Colonic mucosa (tissue), 4 donors: Measurements from ENCODE around the gene FUT8. TPM values are rescaled to one million over a fixed set of nuclear protein-coding genes. Genes with fewer than 3 reads are reported as not detected.

ENCODE experiments used
- DNase-seq: peaks from one replicate; pipeline ENCODE4 v3.0.0-alpha.2; 2020
- H3K27ac ChIP-seq: fragments of 200-600 bp; one replicate; pipeline ENCODE4 v1.8.0; 2021
- H3K27me3 ChIP-seq: fragments of 200-600 bp; one replicate; pipeline ENCODE4 v1.8.0; 2021
- H3K36me3 ChIP-seq: fragments of 200-600 bp; one replicate; pipeline ENCODE4 v1.8.0; 2021
- H3K4me1 ChIP-seq: fragments of 200-600 bp; one replicate; pipeline ENCODE4 v1.8.0; 2021; ENCODE audit warnings: mild to moderate bottlenecking
- H3K4me3 ChIP-seq: fragments of 200-600 bp; one replicate; pipeline ENCODE4 v1.8.0; 2021
- H3K9ac ChIP-seq, 2 donors: one replicate each; pipeline ENCODE4 v1.7.0; 2013; ENCODE audit warnings: control low read depth in 2 of 2, low read depth in 2 of 2, low read length in 2 of 2
- H3K9me3 ChIP-seq: fragments of 200-600 bp; one replicate; pipeline ENCODE4 v1.8.0; 2021
- intact Hi-C: fragments of 100-400 bp; cut with DNase I; formaldehyde crosslinking; loops from one replicate; pipeline ENCODE4 v1.14.1; 2022
- total RNA-seq, 2 donors: library from RNA; stranded (reverse); fragmentation: NEBNext Ultra II Directional in 1 of 2; extraction: Animal tissue kit (Norgen Biotek cat#: 25700) in 1 of 2; gene quantifications; one replicate each; pipeline ENCODE4 v1.2.1, GENCODE V29; 2021
- TF ChIP-seq, protein P1 (sequence below): fragments of 200-600 bp; IDR thresholded peaks from one replicate; pipeline ENCODE4 v1.8.0; 2022; ENCODE audit warnings: antibody characterized with exemption, mild to moderate bottlenecking
- donor health status: healthy.
- donor health status: DM: no; HTN: no; CAD: no.
- donor health status: DM: no; HTN: no; CAD: no.

The FUT8 gene
- total RNA-seq, 2 donors from 2014 or later = 28.8 to 37.2 TPM

DNA sequence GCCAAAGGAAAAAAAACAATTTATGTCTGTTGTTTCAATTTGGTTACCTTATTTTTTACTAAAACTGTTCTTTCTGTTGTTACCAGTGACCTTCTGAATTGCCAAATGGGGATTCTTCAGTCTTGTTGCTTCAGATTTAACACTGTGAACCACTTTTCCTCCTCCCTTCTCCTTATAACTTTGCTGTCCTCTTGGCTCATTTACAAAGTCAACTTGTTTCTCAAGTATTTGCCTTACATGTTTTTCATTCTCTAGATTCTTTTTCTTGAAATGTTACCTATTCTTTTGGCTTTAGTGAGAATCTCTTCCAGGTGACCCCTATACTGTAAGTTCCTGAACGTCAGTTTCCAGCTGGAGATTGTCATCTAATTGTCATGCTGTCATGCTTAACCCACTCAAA lies 19.4 kb downstream of the FUT8 start:
- Histone ChIP-seq H3K4me1 (no peaks in the 10 kb centered on the region), H3K27me3 (no peaks in the 10 kb centered on the region), H3K9me3 (no peaks in the 10 kb centered on the region), H3K9ac (no peak overlapping the region), H3K4me3 (no peak overlapping the region), H3K36me3 (no peaks in the 10 kb centered on the region), H3K27ac (no peak overlapping the region)
- TF ChIP-seq, protein P1, sequence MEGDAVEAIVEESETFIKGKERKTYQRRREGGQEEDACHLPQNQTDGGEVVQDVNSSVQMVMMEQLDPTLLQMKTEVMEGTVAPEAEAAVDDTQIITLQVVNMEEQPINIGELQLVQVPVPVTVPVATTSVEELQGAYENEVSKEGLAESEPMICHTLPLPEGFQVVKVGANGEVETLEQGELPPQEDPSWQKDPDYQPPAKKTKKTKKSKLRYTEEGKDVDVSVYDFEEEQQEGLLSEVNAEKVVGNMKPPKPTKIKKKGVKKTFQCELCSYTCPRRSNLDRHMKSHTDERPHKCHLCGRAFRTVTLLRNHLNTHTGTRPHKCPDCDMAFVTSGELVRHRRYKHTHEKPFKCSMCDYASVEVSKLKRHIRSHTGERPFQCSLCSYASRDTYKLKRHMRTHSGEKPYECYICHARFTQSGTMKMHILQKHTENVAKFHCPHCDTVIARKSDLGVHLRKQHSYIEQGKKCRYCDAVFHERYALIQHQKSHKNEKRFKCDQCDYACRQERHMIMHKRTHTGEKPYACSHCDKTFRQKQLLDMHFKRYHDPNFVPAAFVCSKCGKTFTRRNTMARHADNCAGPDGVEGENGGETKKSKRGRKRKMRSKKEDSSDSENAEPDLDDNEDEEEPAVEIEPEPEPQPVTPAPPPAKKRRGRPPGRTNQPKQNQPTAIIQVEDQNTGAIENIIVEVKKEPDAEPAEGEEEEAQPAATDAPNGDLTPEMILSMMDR = no peak
- intact Hi-C loops = no loop called here
- no peak for DNase-seq

DNA sequence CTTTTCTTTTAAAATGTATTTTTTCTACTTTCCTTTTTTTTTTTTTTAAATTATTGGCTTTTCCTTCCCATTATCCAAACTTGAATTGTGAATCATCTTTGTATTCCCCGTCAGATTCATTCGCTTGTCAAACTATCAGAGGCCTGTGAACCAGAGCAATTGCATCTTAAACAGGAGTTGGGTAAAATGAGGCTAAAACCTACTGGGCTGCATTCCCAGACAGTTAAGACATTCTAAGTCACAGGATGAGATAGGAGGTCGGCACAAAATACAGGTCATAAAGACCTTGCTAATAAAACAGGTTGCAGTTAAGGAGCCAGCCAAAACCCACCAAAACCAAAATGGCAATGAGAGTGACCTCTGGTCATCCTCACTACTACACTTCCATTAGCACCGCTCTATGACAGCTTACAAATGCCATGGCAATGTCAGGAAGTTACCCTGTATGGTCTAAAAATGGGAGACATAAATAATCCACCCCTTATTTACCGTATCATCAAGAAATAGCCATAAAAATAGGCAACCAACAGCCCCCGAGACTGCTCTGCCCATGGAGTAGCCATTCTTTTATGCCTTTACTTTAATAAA lies 19.9 kb downstream of the FUT8 start:
- H3K27ac ChIP-seq = no peak overlapping the region
- no peak overlapping the region for H3K9ac ChIP-seq
- TF ChIP-seq, protein P1 = no peak
- H3K9me3 ChIP-seq = no peaks in the 10 kb centered on the region
- H3K4me3 ChIP-seq = no peak overlapping the region
- H3K27me3 ChIP-seq = no peaks in the 10 kb centered on the region
- H3K4me1 ChIP-seq = no peaks in the 10 kb centered on the region
- H3K36me3 ChIP-seq = no peaks in the 10 kb centered on the region
- no peak for DNase-seq
- intact Hi-C loops = no loop called here

DNA sequence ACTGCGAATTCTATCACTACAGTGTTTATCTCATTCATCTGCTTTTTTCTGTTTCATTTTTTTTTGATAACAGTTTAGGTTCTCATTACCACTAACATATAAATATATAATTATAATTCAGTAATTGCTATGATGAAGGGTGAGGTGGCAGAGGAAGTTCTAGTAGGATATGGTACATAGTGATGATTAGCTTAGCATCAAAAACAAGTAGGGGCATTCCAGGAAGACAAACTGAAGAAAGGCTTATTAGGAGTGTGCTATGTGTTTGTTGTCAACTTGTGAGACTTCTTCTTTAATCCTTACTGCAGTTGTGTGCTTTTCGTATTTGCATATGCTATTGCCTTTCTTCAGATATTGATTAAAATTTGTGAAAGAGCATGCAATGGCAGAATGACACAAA lies 20.6 kb downstream of the FUT8 start:
- Histone ChIP-seq H3K9ac (no peak overlapping the region), H3K4me1 (no peaks in the 10 kb centered on the region), H3K27me3 (no peaks in the 10 kb centered on the region), H3K4me3 (no peak overlapping the region), H3K9me3 (no peaks in the 10 kb centered on the region), H3K27ac (no peak overlapping the region), H3K36me3 (no peaks in the 10 kb centered on the region)
- TF ChIP-seq, protein P1 = no peak
- no peak for DNase-seq
- intact Hi-C loops = no loop called here

DNA sequence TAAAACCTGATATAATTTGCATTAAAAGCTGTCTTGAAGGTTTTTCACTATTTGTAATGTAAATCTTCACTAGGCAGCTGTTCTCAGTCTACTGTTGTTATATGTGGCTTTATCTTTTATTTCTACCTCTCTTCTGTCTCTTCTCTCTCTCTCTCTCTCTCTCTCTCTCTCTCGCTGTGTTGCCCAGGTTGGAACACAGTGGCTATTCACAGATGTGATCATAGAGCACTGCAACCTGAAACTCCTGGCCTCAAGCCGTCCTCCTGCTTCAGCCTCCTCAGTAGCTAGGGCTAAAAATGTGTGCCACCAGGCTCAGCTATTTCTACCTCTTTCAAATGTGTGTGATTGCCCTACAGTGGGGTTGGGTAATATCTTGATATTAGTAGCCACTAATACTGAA lies 21.1 kb downstream of the FUT8 start:
- H3K27ac ChIP-seq = no peak overlapping the region
- no peaks in the 10 kb centered on the region for H3K4me1 ChIP-seq
- TF ChIP-seq, protein P1 = no peak
- H3K27me3 ChIP-seq = no peaks in the 10 kb centered on the region
- no peaks in the 10 kb centered on the region for H3K9me3 ChIP-seq
- DNase-seq = no peak
- H3K36me3 ChIP-seq = no peaks in the 10 kb centered on the region
- no peak overlapping the region for H3K4me3 ChIP-seq
- no peak overlapping the region for H3K9ac ChIP-seq
- intact Hi-C loops = no loop called here

DNA sequence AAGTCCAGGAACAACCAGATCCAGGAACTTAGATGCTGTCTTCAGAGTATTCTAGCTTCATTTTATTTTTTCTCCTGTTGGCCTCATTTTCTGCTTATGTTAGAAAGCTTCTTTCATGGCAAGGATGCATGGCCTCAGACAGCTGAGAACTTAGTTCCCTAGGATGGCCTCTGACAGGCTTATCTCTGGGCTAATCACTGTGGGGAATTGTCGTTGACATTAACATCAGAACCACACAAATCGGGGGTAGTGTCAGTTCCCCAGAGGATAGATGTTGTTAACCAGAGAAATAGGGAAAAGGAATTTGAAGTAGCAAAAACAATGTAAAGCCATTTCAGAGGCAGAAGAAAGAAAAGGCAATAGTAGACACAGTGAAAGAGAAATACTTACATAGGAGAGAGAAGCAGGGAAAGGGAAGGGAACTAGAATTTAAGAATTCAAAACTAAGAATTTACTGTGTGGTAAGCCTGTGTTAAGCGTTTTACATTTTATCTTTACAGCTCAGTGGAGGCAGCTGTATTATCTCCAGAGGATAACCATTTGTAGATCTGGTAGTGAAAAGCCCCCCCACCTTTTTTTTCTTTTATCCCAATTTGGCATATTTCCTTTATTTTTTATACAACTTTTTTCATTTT lies 21.8 kb downstream of the FUT8 start:
- intact Hi-C loops = no loop called here
- H3K27me3 ChIP-seq = no peaks in the 10 kb centered on the region
- no peak for DNase-seq
- no peaks in the 10 kb centered on the region for H3K9me3 ChIP-seq
- H3K9ac ChIP-seq = no peak overlapping the region
- H3K4me3 ChIP-seq = no peak overlapping the region
- H3K36me3 ChIP-seq = no peaks in the 10 kb centered on the region
- H3K4me1 ChIP-seq = no peaks in the 10 kb centered on the region
- no peak overlapping the region for H3K27ac ChIP-seq
- TF ChIP-seq, protein P1 = no peak
